ENCODE data around the gene CCDC30.

DNA sequence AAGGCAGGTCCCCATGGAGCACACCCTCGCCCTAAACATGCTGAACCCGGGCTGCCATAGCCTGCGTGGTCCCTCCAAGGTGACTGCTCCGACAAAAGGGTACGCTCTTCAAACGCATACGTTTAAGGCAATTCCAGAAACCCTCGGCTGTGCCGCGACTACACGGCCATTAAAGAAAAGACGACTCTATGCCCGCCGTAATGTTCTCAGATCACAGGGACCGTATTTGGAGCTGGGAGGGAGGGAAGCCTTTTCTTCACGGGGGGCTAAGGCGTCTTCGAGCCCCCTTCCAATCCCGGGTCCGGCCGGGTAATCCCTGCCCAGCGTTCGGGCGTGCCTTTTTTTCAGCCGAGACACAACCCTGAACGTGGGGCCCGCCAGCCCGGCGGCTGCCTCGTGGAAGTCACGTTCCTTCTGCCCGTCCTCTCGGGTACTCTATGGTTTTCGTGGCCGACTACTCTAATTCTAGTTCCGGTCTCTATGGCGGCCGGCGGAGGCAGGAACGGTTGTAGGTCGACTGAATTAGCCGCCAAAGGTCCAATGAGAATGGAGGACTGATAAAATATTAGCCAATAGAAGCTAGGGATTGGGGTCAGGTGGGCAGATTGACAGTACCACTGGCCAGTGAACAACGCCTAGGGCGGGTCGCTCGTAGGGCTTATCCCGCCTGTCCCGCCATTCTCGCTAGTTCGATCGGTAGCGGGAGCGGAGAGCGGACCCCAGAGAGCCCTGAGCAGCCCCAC lies 218.8 kb downstream of the CCDC30 start, which contains the start of gene YBX1:
- TF ChIP-seq, protein P1, sequence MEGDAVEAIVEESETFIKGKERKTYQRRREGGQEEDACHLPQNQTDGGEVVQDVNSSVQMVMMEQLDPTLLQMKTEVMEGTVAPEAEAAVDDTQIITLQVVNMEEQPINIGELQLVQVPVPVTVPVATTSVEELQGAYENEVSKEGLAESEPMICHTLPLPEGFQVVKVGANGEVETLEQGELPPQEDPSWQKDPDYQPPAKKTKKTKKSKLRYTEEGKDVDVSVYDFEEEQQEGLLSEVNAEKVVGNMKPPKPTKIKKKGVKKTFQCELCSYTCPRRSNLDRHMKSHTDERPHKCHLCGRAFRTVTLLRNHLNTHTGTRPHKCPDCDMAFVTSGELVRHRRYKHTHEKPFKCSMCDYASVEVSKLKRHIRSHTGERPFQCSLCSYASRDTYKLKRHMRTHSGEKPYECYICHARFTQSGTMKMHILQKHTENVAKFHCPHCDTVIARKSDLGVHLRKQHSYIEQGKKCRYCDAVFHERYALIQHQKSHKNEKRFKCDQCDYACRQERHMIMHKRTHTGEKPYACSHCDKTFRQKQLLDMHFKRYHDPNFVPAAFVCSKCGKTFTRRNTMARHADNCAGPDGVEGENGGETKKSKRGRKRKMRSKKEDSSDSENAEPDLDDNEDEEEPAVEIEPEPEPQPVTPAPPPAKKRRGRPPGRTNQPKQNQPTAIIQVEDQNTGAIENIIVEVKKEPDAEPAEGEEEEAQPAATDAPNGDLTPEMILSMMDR (IDR thresholded peaks at IDR 0.05 in 8 of 11, conservative IDR thresholded peaks at IDR 0.05 in 3 of 11): peak in 4 of 11 experiments; percentile 13 to 41 (median 20)
- TF ChIP-seq POLR2A (IDR thresholded peaks at IDR 0.05): peak; percentile 12 to 81 (median 73)
